ENCODE measurements around the gene SPEN. TPM values are rescaled to one million over a fixed set of nuclear protein-coding genes. Genes with fewer than 3 reads are reported as not detected.

SPEN gene
- total and polyA plus RNA-seq, 9 of the 15 experiments (the other 6 are each of a cell fraction or from before 2014, with no cell fraction given): 5.7 to 87.5 (median 27.2) TPM

GRCh38 chr1:15833842-15834405 lies 13.6 kb upstream of the SPEN start (continued):
- TF ChIP-seq DMBX1 (CRISPR knock-in tag; IDR thresholded peaks at IDR 0.05; ENCODE audit: borderline replicate concordance) (no peak), PRMT5 (CRISPR knock-in tag; IDR thresholded peaks at IDR 0.05) (no peak), THRAP3 (IDR thresholded peaks at IDR 0.05; ENCODE audit: borderline replicate concordance) (0 out of 2 replicates have a peak, but pooled peaks have one; percentile 80), FOXP1 (CRISPR knock-in tag; IDR thresholded peaks at IDR 0.05) (no peak), MTA2 (IDR thresholded peaks at IDR 0.05; ENCODE audit: low read depth) (no peak), U2AF2 (optimal IDR thresholded peaks at IDR 0.05; ENCODE audit: low read depth, low read length) (no peak), KDM1A (IDR thresholded peaks at IDR 0.05) (peak in 1 of 2 experiments; percentile 3; a peak in 1 of 4 replicates), E2F1 (CRISPR knock-in tag; IDR thresholded peaks at IDR 0.05) (no peak), ARID3B (CRISPR knock-in tag; IDR thresholded peaks at IDR 0.05; ENCODE audit: borderline replicate concordance) (no peak), PHB (CRISPR knock-in tag; IDR thresholded peaks at IDR 0.05) (no peak), SUPT5H (IDR thresholded peaks at IDR 0.05) (no peak), ZFP91 (CRISPR knock-in tag; IDR thresholded peaks at IDR 0.05) (no peak), ZNF764 (CRISPR knock-in tag; IDR thresholded peaks at IDR 0.05; ENCODE audit: low read depth) (no peak), NELFE (IDR thresholded peaks at IDR 0.05; ENCODE audit: insufficient read depth, insufficient read length) (no peak), CHD1 (IDR thresholded peaks at IDR 0.05; ENCODE audit: low read length) (peak; percentile 4), CTBP1 (IDR thresholded peaks at IDR 0.05; ENCODE audit: borderline replicate concordance) (no peak), ZNF311 (CRISPR knock-in tag; IDR thresholded peaks at IDR 0.05) (no peak), ZKSCAN8 (CRISPR knock-in tag; IDR thresholded peaks at IDR 0.05) (0 out of 2 replicates have a peak, but pooled peaks have one; percentile 79), NR0B1 (IDR thresholded peaks at IDR 0.05; ENCODE audit: partially characterized antibody) (no peak), IRF1 (CRISPR knock-in tag; IDR thresholded peaks at IDR 0.05; ENCODE audit: borderline replicate concordance) (no peak), PKNOX1 (IDR thresholded peaks at IDR 0.05) (no peak; the same call in 1 of the 2 replicates), ZNF121 (CRISPR knock-in tag; conservative IDR thresholded peaks at IDR 0.05) (no peak), JUNB (CRISPR knock-in tag; conservative IDR thresholded peaks at IDR 0.05) (no peak)

All from K562 (cell line).